ENCODE results near the gene DDIT3. TPM values are rescaled to one million over a fixed set of nuclear protein-coding genes. Genes with fewer than 3 reads are reported as not detected.
"Not testable (repeated sequence)": the region's sequence is repeated elsewhere in the genome, so short reads cannot be mapped to it uniquely, and the experiment has no call there.

The DDIT3 gene
- total RNA-seq, 1 experiment from 2014 or later: 15.6 TPM

DNA sequence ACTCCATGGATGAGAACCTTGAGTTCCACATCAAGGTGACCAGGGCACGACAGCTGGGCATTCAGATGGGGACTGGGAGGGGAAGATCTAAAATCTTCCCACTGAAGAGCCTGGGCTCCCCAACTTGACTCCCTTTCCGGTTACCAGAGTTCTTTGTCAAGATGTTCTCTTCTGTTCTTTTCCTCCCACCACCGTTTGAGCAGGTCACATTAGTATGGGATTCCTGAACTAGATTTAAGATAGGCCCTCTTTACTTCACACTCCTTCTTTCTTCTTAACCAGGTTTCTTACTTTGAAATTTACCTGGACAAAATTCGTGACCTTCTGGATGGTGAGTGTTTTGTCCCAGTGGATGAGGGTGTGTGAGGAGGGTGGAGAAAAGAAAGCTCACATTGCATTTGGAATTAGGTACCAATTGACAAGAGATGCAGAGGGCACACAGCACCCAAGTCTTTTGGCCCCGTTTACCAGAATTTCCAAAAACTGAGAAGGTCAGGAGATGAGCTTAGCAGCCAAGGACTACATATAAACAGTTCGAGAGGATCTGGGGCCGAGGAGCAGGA is 43.9 kb upstream of the DDIT3 start:
- H4K20me1 ChIP-seq (ENCODE audit: insufficient read depth): no peaks in the 10 kb centered on the region
- no peak for DNase-seq
- H3F3A ChIP-seq (ENCODE audit: insufficient read depth, low read depth): no peaks in the 10 kb centered on the region
- no peaks in the 10 kb centered on the region for H3K9me2 ChIP-seq (ENCODE audit: insufficient read depth)
- H3K4me2 ChIP-seq: no peak overlapping the region
- H3K4me3 ChIP-seq: no peak overlapping the region
- H3K27ac ChIP-seq: no peak overlapping the region
- no peaks in the 10 kb centered on the region for H3K36me3 ChIP-seq (ENCODE audit: low read depth)
- no peak overlapping the region for H2AFZ ChIP-seq
- intact Hi-C loops (cut with micrococcal nuclease; ENCODE audit: unreplicated experiment): no loop called here
- H3K4me1 ChIP-seq (replicated peaks; ENCODE audit: insufficient read depth): peaks cover 5% of the 10 kb centered on the region; the same call in 1 of the 2 replicates
- H3K9me3 ChIP-seq (ENCODE audit: insufficient read depth, low read depth): no peaks in the 10 kb centered on the region
- ChIA-PET POLR2A (ENCODE audit: unreplicated experiment) (no interaction called here), CTCF (no interaction called here)
- BruUV-seq (replicated peaks): no TSS peak
- H3K79me2 ChIP-seq (ENCODE audit: low read depth): no peaks in the 10 kb centered on the region
- TF ChIP-seq EZH2 (IDR thresholded peaks at IDR 0.05; ENCODE audit: low read depth): no peak
- TF ChIP-seq, protein P1, sequence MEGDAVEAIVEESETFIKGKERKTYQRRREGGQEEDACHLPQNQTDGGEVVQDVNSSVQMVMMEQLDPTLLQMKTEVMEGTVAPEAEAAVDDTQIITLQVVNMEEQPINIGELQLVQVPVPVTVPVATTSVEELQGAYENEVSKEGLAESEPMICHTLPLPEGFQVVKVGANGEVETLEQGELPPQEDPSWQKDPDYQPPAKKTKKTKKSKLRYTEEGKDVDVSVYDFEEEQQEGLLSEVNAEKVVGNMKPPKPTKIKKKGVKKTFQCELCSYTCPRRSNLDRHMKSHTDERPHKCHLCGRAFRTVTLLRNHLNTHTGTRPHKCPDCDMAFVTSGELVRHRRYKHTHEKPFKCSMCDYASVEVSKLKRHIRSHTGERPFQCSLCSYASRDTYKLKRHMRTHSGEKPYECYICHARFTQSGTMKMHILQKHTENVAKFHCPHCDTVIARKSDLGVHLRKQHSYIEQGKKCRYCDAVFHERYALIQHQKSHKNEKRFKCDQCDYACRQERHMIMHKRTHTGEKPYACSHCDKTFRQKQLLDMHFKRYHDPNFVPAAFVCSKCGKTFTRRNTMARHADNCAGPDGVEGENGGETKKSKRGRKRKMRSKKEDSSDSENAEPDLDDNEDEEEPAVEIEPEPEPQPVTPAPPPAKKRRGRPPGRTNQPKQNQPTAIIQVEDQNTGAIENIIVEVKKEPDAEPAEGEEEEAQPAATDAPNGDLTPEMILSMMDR (conservative IDR thresholded peaks at IDR 0.05): no peak
- H3K27me3 ChIP-seq (ENCODE audit: insufficient read depth, low read depth): peaks cover 43% of the 10 kb centered on the region

DNA sequence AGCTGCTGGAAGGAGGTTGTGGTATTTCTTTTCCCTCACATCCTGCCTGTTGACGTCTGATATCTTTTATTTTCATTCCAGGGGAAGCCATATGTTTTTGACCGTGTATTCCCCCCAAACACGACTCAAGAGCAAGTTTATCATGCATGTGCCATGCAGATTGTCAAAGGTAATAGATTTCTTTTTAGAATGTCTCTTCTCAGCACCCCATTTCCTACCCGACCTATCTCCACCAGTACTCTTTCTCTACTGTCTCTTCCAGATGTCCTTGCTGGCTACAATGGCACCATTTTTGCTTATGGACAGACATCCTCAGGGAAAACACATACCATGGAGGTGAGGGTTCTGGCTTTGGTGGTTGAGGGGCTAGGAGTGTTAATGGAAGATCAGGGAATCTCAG is 43.0 kb upstream of the DDIT3 start:
- Histone ChIP-seq H3K27ac (no peak overlapping the region), H3K4me1 (replicated peaks; ENCODE audit: insufficient read depth) (peaks cover 5% of the 10 kb centered on the region; the same call in 1 of the 2 replicates), H3K79me2 (ENCODE audit: low read depth) (no peaks in the 10 kb centered on the region), H3K9me2 (ENCODE audit: insufficient read depth) (no peaks in the 10 kb centered on the region), H3K4me2 (no peak overlapping the region), H3F3A (ENCODE audit: insufficient read depth, low read depth) (no peaks in the 10 kb centered on the region), H3K36me3 (ENCODE audit: low read depth) (no peaks in the 10 kb centered on the region), H4K20me1 (ENCODE audit: insufficient read depth) (no peaks in the 10 kb centered on the region), H3K4me3 (no peak overlapping the region), H3K9me3 (ENCODE audit: insufficient read depth, low read depth) (no peaks in the 10 kb centered on the region), H2AFZ (no peak overlapping the region), H3K27me3 (ENCODE audit: insufficient read depth, low read depth) (peaks cover 36% of the 10 kb centered on the region)
- DNase-seq: no peak
- TF ChIP-seq EZH2 (IDR thresholded peaks at IDR 0.05; ENCODE audit: low read depth): no peak
- TF ChIP-seq, protein P1 (conservative IDR thresholded peaks at IDR 0.05): no peak
- no TSS peak for BruUV-seq (replicated peaks)
- POLR2A ChIA-PET (ENCODE audit: unreplicated experiment): no interaction called here
- intact Hi-C loops (cut with micrococcal nuclease; ENCODE audit: unreplicated experiment): no loop called here
- CTCF ChIA-PET: no interaction called here

DNA sequence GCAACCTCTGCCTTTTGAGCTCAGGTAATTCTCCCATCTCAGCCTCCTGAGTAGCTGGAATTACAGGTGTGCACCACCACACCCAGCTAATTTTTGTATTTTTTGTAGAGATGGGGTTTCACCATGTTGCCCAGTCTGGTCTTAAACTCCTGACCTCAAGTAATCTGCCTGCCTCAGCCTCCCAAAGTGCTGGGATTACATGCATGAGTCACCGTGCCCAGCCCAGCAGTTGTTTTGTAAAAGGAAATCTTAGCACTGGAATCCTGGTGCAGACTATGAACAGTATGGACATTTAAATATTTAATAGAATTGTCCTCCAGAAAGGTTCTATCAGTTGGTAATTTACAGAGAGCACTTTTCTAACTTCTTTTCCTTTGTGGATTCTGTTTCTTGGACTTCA is 40.8 kb upstream of the DDIT3 start:
- H2AFZ ChIP-seq; H3K9me3 ChIP-seq (ENCODE audit: insufficient read depth, low read depth); H3F3A ChIP-seq (ENCODE audit: insufficient read depth, low read depth); DNase-seq; BruUV-seq (replicated peaks); intact Hi-C loops (cut with micrococcal nuclease; ENCODE audit: unreplicated experiment); H4K20me1 ChIP-seq (ENCODE audit: insufficient read depth); H3K9me2 ChIP-seq (ENCODE audit: insufficient read depth); H3K4me2 ChIP-seq; H3K79me2 ChIP-seq (ENCODE audit: low read depth); CTCF ChIA-PET; POLR2A ChIA-PET (ENCODE audit: unreplicated experiment); H3K4me3 ChIP-seq; H3K4me1 ChIP-seq (replicated peaks; ENCODE audit: insufficient read depth); H3K36me3 ChIP-seq (ENCODE audit: low read depth); H3K27ac ChIP-seq: not testable (repeated sequence)
- H3K27me3 ChIP-seq (ENCODE audit: insufficient read depth, low read depth): peaks cover 30% of the 10 kb centered on the region

DNA sequence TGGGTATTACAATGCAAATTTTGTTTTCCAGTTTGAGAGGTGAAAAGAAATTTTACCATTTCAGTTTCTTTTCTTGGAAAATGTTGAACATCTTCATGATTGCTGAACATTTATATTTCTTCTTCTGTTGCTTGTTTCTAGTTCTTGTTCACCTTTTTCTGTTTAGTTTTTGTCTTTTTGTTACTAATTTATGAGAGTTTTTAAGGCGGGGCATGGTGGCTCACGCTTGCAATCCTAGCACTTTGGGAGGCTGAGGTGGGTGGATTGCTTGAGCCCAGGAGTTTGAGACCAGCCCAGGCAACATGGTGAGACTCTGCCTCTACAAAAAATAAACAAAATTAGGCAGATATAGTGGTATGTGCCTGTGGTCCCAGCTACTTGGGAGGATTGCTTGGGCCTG is 40.2 kb upstream of the DDIT3 start:
- CTCF ChIA-PET: no interaction called here
- Histone ChIP-seq H4K20me1 (ENCODE audit: insufficient read depth) (no peaks in the 10 kb centered on the region), H3K9me3 (ENCODE audit: insufficient read depth, low read depth) (no peaks in the 10 kb centered on the region), H3K4me3 (no peak overlapping the region), H3K36me3 (ENCODE audit: low read depth) (no peaks in the 10 kb centered on the region), H3F3A (ENCODE audit: insufficient read depth, low read depth) (no peaks in the 10 kb centered on the region), H3K27ac (no peak overlapping the region), H3K4me1 (replicated peaks; ENCODE audit: insufficient read depth) (peaks cover 5% of the 10 kb centered on the region; the same call in 1 of the 2 replicates), H3K9me2 (ENCODE audit: insufficient read depth) (no peaks in the 10 kb centered on the region), H2AFZ (no peak overlapping the region), H3K27me3 (ENCODE audit: insufficient read depth, low read depth) (peaks cover 30% of the 10 kb centered on the region), H3K4me2 (no peak overlapping the region), H3K79me2 (ENCODE audit: low read depth) (no peaks in the 10 kb centered on the region)
- POLR2A ChIA-PET (ENCODE audit: unreplicated experiment): no interaction called here
- BruUV-seq (replicated peaks): no TSS peak
- DNase-seq: no peak
- intact Hi-C loops (cut with micrococcal nuclease; ENCODE audit: unreplicated experiment): no loop called here
- no peak for TF ChIP-seq EZH2 (IDR thresholded peaks at IDR 0.05; ENCODE audit: low read depth)
- TF ChIP-seq, protein P1 (conservative IDR thresholded peaks at IDR 0.05): no peak
